ENCODE data around the gene HYAL4.
"Not testable (repeated sequence)": the region's sequence is repeated elsewhere in the genome, so short reads cannot be mapped to it uniquely, and the experiment has no call there.

Gene HYAL4

GRCh38 chr7:123821320-123821719, 23.6 kb upstream of the HYAL4 start:
- Mint-ChIP-seq H3K27me3 (peaks cover 9 to 14% of the 10 kb centered on the region in 2 donors), H3K4me1 (ENCODE audit: low read depth in 2 of 2) (peaks cover 4 to 5% of the 10 kb centered on the region in 2 donors)

DNA sequence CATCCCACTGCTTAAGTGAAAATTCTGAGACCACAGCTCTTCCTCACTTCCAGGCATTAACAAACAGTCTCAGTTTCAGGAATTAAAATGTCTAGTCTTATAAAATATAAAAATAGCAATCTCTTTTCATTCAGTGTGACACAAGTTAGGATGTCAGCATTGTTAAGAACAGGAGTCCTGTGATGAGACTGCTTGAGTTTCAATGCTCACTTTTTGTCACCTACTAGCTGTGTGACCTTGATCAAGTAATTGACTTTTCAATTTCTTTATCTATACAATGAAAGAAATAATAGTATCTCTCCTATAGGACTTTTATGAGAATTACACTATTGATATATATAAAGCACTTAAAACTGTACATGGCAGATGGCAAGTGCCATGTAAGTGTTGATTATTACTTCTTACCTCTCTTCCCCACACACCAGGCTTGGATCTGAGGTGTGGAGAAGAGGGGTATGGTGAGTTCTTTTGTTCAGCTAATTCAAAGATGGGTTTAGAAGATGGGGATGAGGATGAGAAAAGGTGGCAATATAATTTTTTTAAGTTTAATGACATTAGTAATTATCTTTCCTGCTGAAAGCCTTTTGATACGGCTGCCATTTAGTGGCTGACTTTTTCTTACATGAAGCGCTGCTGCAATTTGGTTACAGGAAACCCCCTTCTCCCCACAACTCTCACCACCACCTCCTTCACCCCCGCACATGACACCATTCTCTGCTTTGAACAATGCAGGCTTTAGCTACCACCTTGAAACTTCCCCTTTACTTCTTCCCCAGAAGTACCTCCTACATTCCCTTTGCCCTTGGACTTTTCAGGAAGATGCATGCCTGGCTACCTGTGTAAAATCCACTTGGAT, 20.8 kb upstream of the HYAL4 start:
- no peaks in the 10 kb centered on the region for H3K9me3 Mint-ChIP-seq
- H3K27me3 Mint-ChIP-seq = peaks cover 15 to 31% of the 10 kb centered on the region in 2 donors
- H3K36me3 Mint-ChIP-seq (ENCODE audit: insufficient read depth) = no peaks in the 10 kb centered on the region
- H3K27ac Mint-ChIP-seq = no peak overlapping the region
- no peak overlapping the region for H3K4me3 Mint-ChIP-seq
- peaks cover 4 to 5% of the 10 kb centered on the region in 2 donors for H3K4me1 Mint-ChIP-seq (ENCODE audit: low read depth in 2 of 2)
- no peak for ATAC-seq (replicated peaks)
- no peak for DNase-seq

More at GRCh38 chr7:123821320-123821719, 23.6 kb upstream of the HYAL4 start:
- Mint-ChIP-seq H3K9me3 (no peaks in the 10 kb centered on the region), H3K36me3 (ENCODE audit: insufficient read depth) (no peaks in the 10 kb centered on the region), H3K4me3 (no peak overlapping the region), H3K27ac (no peak overlapping the region)
- ATAC-seq (replicated peaks) (no peak), DNase-seq (no peak)

DNA sequence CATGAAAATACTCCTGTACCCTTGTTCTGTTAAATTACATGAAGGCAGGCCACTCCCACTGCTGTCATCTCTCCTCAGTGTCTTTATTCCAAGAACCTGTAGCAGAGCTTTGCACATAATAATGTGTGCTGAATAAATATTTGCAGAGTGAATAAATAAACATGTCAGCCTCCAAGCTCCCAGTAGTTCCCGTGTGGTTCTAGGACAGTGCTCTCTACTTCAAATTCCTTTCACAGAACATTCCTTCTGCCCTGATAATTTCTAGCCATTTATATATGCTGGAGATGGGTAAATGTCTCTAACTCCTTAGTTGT, 20.3 kb upstream of the HYAL4 start:
- no peaks in the 10 kb centered on the region for H3K36me3 Mint-ChIP-seq (ENCODE audit: insufficient read depth)
- H3K4me3 Mint-ChIP-seq = no peak overlapping the region
- H3K27me3 Mint-ChIP-seq = peaks cover 15 to 31% of the 10 kb centered on the region in 2 donors
- no peak overlapping the region for H3K27ac Mint-ChIP-seq
- DNase-seq = no peak
- no peak for ATAC-seq (replicated peaks)
- H3K4me1 Mint-ChIP-seq (ENCODE audit: low read depth in 2 of 2) = peaks cover 4 to 5% of the 10 kb centered on the region in 2 donors
- H3K9me3 Mint-ChIP-seq = no peaks in the 10 kb centered on the region

- ATAC-seq (replicated peaks) = no peak
- no peak for DNase-seq
- Mint-ChIP-seq H3K27me3 (peaks cover 24 to 34% of the 10 kb centered on the region in 2 donors), H3K36me3 (ENCODE audit: insufficient read depth) (no peaks in the 10 kb centered on the region), H3K4me3 (no peak overlapping the region), H3K9me3 (no peaks in the 10 kb centered on the region), H3K27ac (no peak overlapping the region), H3K4me1 (ENCODE audit: low read depth in 2 of 2) (peaks cover 4 to 5% of the 10 kb centered on the region in 2 donors)
These were observed 16.2 kb upstream of the HYAL4 start for GRCh38 chr7:123828805-123829204.

DNA sequence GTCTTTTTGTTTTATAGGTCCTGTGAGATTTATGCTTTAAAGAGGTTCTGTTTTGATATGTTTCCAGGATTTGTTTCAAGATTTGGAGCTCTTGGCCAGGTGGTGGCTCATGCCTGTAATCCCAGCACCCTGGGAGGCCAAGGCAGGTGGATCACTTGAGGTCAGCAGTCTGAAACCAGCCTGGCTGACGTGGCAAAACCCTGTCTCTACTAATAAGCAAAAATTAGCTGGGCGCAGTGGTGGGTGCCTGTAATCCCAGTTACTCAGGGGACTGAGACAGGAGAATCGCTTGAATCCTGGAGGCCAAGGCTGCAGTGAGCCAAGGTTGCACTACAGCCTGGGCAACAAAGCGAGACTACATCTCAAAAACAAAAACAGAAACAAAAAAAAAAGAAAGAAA, 8.3 kb upstream of the HYAL4 start:
- no peak overlapping the region for H3K27ac Mint-ChIP-seq
- H3K27me3 Mint-ChIP-seq = peaks cover 20 to 22% of the 10 kb centered on the region in 2 donors
- H3K4me1 Mint-ChIP-seq (ENCODE audit: low read depth in 2 of 2) = no peaks in the 10 kb centered on the region
- DNase-seq = no peak
- peaks cover 0 to under 1% of the 10 kb centered on the region in 2 donors for H3K9me3 Mint-ChIP-seq
- no peak overlapping the region for H3K4me3 Mint-ChIP-seq
- no peak for ATAC-seq (replicated peaks)
- H3K36me3 Mint-ChIP-seq (ENCODE audit: insufficient read depth) = no peaks in the 10 kb centered on the region

- not testable (repeated sequence) for H3K4me1 Mint-ChIP-seq (ENCODE audit: low read depth in 2 of 2); ATAC-seq (replicated peaks); H3K9me3 Mint-ChIP-seq; H3K36me3 Mint-ChIP-seq (ENCODE audit: insufficient read depth); DNase-seq; H3K4me3 Mint-ChIP-seq; H3K27ac Mint-ChIP-seq
- peaks cover 25 to 36% of the 10 kb centered on the region in 2 donors for H3K27me3 Mint-ChIP-seq
These were observed 5.9 kb upstream of the HYAL4 start for GRCh38 chr7:123839106-123839505.

GRCh38 chr7:123844142-123844541, 827 bp upstream of the HYAL4 start:
- not testable (repeated sequence) for H3K4me3 Mint-ChIP-seq; H3K9me3 Mint-ChIP-seq; H3K27ac Mint-ChIP-seq; ATAC-seq (replicated peaks); H3K4me1 Mint-ChIP-seq (ENCODE audit: low read depth in 2 of 2); H3K36me3 Mint-ChIP-seq (ENCODE audit: insufficient read depth); DNase-seq
- H3K27me3 Mint-ChIP-seq = peaks cover 22 to 60% of the 10 kb centered on the region in 2 donors

DNA sequence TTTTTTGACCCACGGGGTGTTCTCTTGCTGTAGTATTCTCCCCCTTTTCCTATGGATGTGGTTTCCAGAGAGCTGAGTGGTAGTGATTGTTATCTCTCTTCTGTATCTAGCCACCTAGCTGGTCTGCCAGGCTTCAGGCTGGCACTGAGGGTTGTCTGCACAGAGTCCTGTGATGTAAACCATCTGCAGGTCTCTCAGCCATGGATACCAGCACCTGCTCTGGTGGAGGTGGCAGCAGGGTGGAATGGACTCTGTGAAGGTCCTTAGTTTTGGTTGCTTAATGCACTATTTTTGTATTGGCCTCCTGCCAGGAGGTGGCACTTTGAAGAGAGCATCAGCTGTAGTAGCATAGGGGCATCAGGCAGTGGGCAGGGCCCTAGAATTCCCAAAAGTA, 851 bp downstream of the HYAL4 start:
- H3K4me1 Mint-ChIP-seq (ENCODE audit: low read depth in 2 of 2) = no peaks in the 10 kb centered on the region
- no peaks in the 10 kb centered on the region for H3K36me3 Mint-ChIP-seq (ENCODE audit: insufficient read depth)
- no peak for DNase-seq
- H3K27ac Mint-ChIP-seq = no peak overlapping the region
- H3K4me3 Mint-ChIP-seq = no peak overlapping the region
- H3K27me3 Mint-ChIP-seq = peaks cover 22 to 60% of the 10 kb centered on the region in 2 donors
- H3K9me3 Mint-ChIP-seq = peaks cover 0 to 6% of the 10 kb centered on the region in 2 donors
- ATAC-seq (replicated peaks) = no peak

- no peak overlapping the region for H3K4me3 Mint-ChIP-seq
- H3K27me3 Mint-ChIP-seq = peaks cover 22 to 60% of the 10 kb centered on the region in 2 donors
- ATAC-seq (replicated peaks) (no peak), DNase-seq (no peak)
- H3K36me3 Mint-ChIP-seq (ENCODE audit: insufficient read depth) = no peaks in the 10 kb centered on the region
- no peaks in the 10 kb centered on the region for H3K4me1 Mint-ChIP-seq (ENCODE audit: low read depth in 2 of 2)
- H3K27ac Mint-ChIP-seq = no peak overlapping the region
- peaks cover 0 to 6% of the 10 kb centered on the region in 2 donors for H3K9me3 Mint-ChIP-seq
These were observed 1.4 kb downstream of the HYAL4 start for GRCh38 chr7:123846217-123846891.

GRCh38 chr7:123847868-123848267, 2.9 kb downstream of the HYAL4 start:
- no peak overlapping the region for H3K4me3 Mint-ChIP-seq
- ATAC-seq (replicated peaks) (no peak), DNase-seq (no peak)

DNA sequence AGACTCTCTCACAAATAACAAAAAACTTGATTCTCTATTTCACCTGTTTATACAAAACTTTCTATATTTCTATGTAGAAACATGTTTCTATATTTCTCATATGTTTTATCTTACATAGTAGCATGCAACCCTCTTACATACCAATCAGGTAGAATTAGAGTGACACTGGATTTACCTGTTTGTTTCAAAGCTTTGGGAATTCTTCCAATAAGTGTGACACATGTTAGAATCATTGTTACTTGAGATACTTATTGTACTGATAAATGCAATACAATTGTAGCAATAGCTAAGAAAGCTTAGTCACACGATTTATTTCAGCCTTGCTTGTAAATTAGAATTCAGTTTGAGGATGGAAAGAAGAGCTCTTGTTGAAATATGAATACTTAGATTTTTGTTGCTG, 4.9 kb downstream of the HYAL4 start:
- ATAC-seq (replicated peaks) (no peak), DNase-seq (no peak)
- Mint-ChIP-seq H3K27me3 (peaks cover 9 to 27% of the 10 kb centered on the region in 2 donors), H3K27ac (no peak overlapping the region), H3K4me3 (no peak overlapping the region), H3K4me1 (ENCODE audit: low read depth in 2 of 2) (no peaks in the 10 kb centered on the region), H3K9me3 (no peaks in the 10 kb centered on the region), H3K36me3 (ENCODE audit: insufficient read depth) (no peaks in the 10 kb centered on the region)

More at GRCh38 chr7:123847868-123848267, 2.9 kb downstream of the HYAL4 start:
- Mint-ChIP-seq H3K9me3 (no peaks in the 10 kb centered on the region), H3K27ac (no peak overlapping the region), H3K36me3 (ENCODE audit: insufficient read depth) (no peaks in the 10 kb centered on the region), H3K4me1 (ENCODE audit: low read depth in 2 of 2) (no peaks in the 10 kb centered on the region), H3K27me3 (peaks cover 18 to 47% of the 10 kb centered on the region in 2 donors)

DNA sequence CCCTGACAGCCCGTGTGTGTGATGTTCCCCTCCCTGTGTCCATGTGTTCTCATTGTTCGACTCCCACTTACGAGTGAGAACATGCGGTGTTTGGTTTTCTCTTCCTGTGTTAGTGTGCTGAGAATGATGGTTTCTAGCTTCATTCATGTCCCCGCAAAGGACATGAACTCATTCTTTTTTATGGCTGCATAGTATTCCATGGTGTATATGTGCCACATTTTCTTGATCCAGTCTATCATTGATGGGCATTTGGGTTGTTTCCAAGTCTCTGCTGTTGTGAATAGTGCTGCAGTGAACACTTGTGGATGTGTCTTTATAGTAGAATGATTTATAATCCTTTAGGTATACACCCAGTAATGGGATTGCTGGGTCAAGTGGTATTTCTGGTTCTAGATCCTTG, 6.4 kb downstream of the HYAL4 start:
- not testable (repeated sequence) for H3K4me1 Mint-ChIP-seq (ENCODE audit: low read depth in 2 of 2)

DNA sequence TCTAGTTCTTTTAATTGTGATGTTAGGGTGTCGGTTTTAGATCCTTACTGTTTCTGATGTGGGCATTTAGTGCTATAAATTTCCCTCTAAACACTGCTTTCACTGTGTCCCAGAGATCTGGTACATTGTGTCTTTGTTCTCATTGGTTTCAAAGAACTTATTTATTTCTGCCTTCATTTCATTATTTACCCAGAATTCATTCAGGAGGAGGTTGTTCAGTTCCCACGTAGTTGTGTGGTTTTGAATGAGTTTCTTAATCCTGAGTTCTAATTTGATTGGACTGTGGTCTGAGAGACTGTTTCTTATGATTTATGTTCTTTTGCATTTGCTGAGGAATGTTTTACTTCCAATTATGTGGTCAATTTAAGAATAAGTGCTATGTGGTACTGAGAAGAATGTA, 9.3 kb downstream of the HYAL4 start:
- not testable (repeated sequence) for H3K36me3 Mint-ChIP-seq (ENCODE audit: insufficient read depth); H3K4me3 Mint-ChIP-seq; DNase-seq; H3K27ac Mint-ChIP-seq; ATAC-seq (replicated peaks); H3K4me1 Mint-ChIP-seq (ENCODE audit: low read depth in 2 of 2); H3K9me3 Mint-ChIP-seq
- peaks cover 18 to 25% of the 10 kb centered on the region in 2 donors for H3K27me3 Mint-ChIP-seq

More for the DNA sequence above, 6.4 kb downstream of the HYAL4 start:
- not testable (repeated sequence) for H3K9me3 Mint-ChIP-seq; H3K27ac Mint-ChIP-seq; H3K4me3 Mint-ChIP-seq; DNase-seq; ATAC-seq (replicated peaks); H3K36me3 Mint-ChIP-seq (ENCODE audit: insufficient read depth)
- H3K27me3 Mint-ChIP-seq = peaks cover 11 to 25% of the 10 kb centered on the region in 2 donors

- H3K27ac Mint-ChIP-seq; DNase-seq; H3K9me3 Mint-ChIP-seq; H3K36me3 Mint-ChIP-seq (ENCODE audit: insufficient read depth); H3K4me1 Mint-ChIP-seq (ENCODE audit: low read depth in 2 of 2); ATAC-seq (replicated peaks); H3K4me3 Mint-ChIP-seq: not testable (repeated sequence)
- H3K27me3 Mint-ChIP-seq = peaks cover 18 to 25% of the 10 kb centered on the region in 2 donors
These were observed 11.5 kb downstream of the HYAL4 start for GRCh38 chr7:123856428-123856827.
